ENCODE measurements around the gene GPM6B.

GRCh38 chrX:13761606-13762414 lies 55.1 kb downstream of the GPM6B start:
- TF ChIP-seq POLR2A (IDR thresholded peaks at IDR 0.05; ENCODE audit: low read depth, low read length): no peak
- TF ChIP-seq POLR2AphosphoS5 (IDR thresholded peaks at IDR 0.05; ENCODE audit: low read depth, low read length): no peak
- TF ChIP-seq TAF1 (IDR thresholded peaks at IDR 0.05; ENCODE audit: borderline replicate concordance, low read depth, low read length): no peak
